ENCODE results near the gene EIF2AK3. TPM values are rescaled to one million over a fixed set of nuclear protein-coding genes. Genes with fewer than 3 reads are reported as not detected.
"Not testable (repeated sequence)": the region's sequence is repeated elsewhere in the genome, so short reads cannot be mapped to it uniquely, and the experiment has no call there.

Gene EIF2AK3
- total and polyA plus RNA-seq, 2 of the 4 experiments (the other 2 are of a cell fraction), result 7.9 to 22.8 TPM

DNA sequence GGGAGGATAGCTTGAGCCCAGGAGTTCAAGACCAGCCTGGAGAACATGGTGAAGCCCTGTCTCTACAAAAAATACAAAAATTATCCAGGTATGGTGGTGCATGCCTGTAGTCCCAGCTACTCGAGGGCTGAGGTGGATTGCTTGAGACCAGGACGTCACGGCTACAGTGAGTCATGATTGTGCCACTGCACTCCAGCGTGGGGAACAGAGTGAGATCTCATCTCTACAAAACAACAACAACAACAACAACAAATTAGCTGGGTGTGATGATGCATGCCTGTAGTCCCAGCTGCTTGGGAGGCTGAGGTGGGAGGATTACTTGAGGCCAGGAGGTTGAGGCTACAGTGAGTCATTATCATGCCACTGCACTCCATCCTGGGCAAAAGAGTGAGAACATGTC, 81.0 kb downstream of the EIF2AK3 start:
- POLR2A ChIA-PET (ENCODE audit: unreplicated experiment); H3K9ac ChIP-seq (ENCODE audit: low read depth, low read length); H3K18ac ChIP-seq (ENCODE audit: low read depth, low read length); H3K9me3 ChIP-seq (ENCODE audit: control insufficient read depth, insufficient read depth, low read length); BruUV-seq (replicated peaks); H3K4me1 ChIP-seq (ENCODE audit: control insufficient read depth, insufficient read depth, low read length); DNase-seq; H2AFZ ChIP-seq (replicated peaks; ENCODE audit: low read length, poor library complexity); H3K9me1 ChIP-seq (ENCODE audit: insufficient read depth, low read length); H3K4ac ChIP-seq (ENCODE audit: low read depth, low read length); H4K5ac ChIP-seq (ENCODE audit: low read depth, low read length); H2BK120ac ChIP-seq (ENCODE audit: low read depth, low read length); H3K27me3 ChIP-seq (ENCODE audit: control insufficient read depth, insufficient read depth, low read length); H2AK9ac ChIP-seq (replicated peaks; ENCODE audit: low read depth, low read length, poor library complexity); H3K56ac ChIP-seq (ENCODE audit: extremely low read depth, insufficient read depth, low read length); H2BK5ac ChIP-seq (ENCODE audit: low read depth, low read length, poor library complexity, severe bottlenecking); H3K79me1 ChIP-seq (ENCODE audit: low read depth in 1 of 2, low read length in 2 of 2); H2BK20ac ChIP-seq (ENCODE audit: low read depth, low read length); H3K4me3 ChIP-seq (ENCODE audit: insufficient read depth, low read depth, low read length); H3K4me2 ChIP-seq (ENCODE audit: low read depth, low read length); in situ Hi-C loops (cut with MboI; ENCODE audit: low sequenced_read_pairs); H3K23ac ChIP-seq (ENCODE audit: low read depth, low read length); H2AK5ac ChIP-seq (ENCODE audit: low read depth, low read length); H4K20me1 ChIP-seq (ENCODE audit: insufficient read depth, low read length); H3K14ac ChIP-seq (replicated peaks; ENCODE audit: low read depth, low read length); ATAC-seq (ENCODE audit: low read depth); H2BK15ac ChIP-seq (ENCODE audit: low read depth, low read length); dilution Hi-C loops (cut with HindIII; ENCODE audit: low sequenced_read_pairs, unreplicated experiment); H4K91ac ChIP-seq (ENCODE audit: insufficient read depth, low read depth, low read length); H3K27ac ChIP-seq (ENCODE audit: insufficient read depth, low read length); intact Hi-C loops (cut with micrococcal nuclease); H4K8ac ChIP-seq (ENCODE audit: low read depth in 2 of 2, low read length in 2 of 2); H3K36me3 ChIP-seq (ENCODE audit: control insufficient read depth, insufficient read depth, low read length); CTCF ChIA-PET: not testable (repeated sequence)
- WGBS, 2 experiments (ENCODE audit: extremely low coverage in 2 of 2, insufficient read length in 1 of 2), result no CpG with 5 or more reads among the region's 4 CpGs
